ENCODE data around the gene ABCA4.

The ABCA4 gene

DNA sequence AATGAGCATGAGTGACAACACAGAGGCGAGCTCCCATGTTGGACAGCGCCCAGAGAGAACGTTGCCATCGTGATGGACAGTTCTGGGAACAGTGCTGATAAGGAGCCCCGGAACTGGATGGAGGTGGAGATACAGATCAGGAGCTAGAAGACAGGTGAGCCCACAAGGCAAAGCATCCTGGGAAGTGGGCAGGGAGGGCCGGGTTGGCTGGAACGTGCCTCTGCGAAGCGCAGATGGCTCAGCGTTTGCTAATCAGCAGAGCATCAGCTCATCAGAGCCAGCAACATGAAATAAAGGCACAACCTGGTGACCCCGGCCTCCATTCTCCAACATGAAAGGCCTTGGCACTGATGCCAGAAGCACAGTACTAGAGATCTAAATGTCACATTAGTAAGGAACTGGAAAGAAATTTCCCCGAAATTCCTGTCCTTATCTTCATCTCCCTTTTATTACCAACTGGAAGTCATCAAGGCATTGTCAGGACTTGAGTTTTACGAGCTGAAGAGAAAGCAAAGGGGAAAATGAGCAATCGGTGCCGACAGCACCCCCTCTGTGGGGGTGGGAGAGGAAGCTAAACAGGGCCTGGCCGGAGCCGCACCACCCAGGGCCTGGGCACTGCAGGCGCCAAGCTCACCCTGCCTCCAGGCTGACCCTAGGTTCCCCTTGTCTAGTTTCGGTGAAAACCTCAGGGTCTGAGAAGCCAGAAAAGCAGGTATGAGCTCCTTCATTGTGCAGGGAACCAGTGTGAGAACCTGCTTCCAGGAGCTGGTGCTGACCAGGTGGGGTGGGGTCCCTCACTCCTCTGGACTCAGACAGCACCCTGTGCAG lies 19.9 kb downstream of the ABCA4 start:
- Histone ChIP-seq H2AFZ (peak overlapping the region; percentile 43), H3K4me2 (ENCODE audit: low read length) (peak overlapping the region; percentile 45), H3K27ac (peak overlapping the region; percentile 99), H3K9me3 (ENCODE audit: control insufficient read depth, low read length) (no peaks in the 10 kb centered on the region), H3K79me2 (no peaks in the 10 kb centered on the region), H3K36me3 (ENCODE audit: control insufficient read depth, insufficient read depth, low read length) (no peaks in the 10 kb centered on the region), H3K27me3 (ENCODE audit: control insufficient read depth, insufficient read depth, low read length) (no peaks in the 10 kb centered on the region), H3K4me3 (ENCODE audit: low read depth, low read length) (no peak overlapping the region), H3K9ac (no peak overlapping the region), H3K4me1 (peaks cover 54% of the 10 kb centered on the region)
- TF ChIP-seq, protein P1, sequence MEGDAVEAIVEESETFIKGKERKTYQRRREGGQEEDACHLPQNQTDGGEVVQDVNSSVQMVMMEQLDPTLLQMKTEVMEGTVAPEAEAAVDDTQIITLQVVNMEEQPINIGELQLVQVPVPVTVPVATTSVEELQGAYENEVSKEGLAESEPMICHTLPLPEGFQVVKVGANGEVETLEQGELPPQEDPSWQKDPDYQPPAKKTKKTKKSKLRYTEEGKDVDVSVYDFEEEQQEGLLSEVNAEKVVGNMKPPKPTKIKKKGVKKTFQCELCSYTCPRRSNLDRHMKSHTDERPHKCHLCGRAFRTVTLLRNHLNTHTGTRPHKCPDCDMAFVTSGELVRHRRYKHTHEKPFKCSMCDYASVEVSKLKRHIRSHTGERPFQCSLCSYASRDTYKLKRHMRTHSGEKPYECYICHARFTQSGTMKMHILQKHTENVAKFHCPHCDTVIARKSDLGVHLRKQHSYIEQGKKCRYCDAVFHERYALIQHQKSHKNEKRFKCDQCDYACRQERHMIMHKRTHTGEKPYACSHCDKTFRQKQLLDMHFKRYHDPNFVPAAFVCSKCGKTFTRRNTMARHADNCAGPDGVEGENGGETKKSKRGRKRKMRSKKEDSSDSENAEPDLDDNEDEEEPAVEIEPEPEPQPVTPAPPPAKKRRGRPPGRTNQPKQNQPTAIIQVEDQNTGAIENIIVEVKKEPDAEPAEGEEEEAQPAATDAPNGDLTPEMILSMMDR (IDR thresholded peaks at IDR 0.05): no peak

DNA sequence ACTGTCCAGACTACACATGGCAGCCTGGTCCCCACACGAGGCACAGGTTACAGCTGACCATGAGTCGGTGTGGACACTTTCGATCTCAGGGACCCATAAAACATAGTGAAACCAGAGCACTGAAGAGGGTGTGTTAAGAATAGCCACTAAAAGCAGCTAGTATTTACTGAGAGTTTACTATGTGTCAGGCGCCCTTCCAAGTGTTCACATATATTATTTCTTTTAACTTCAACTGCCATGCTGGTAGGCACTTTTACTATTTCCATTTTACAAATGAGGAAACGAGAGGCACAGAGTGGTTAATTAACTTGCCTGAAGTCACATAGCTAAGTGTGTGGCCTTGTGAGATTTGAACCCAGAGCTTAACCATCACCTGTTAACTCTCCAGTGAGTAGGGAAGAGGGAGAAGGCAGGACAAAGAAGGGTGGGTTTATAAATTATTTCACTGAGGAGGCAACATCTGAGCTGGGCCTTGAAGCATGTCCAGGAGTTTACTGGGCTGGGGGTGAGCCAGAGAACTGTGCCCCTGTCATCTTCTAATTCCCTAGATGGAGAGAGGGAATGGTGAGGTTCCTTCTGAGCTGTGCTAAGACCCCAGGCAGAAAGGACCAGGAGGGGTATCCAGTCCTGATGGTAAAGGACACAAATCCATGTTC lies 20.7 kb downstream of the ABCA4 start:
- Histone ChIP-seq H3K9ac (no peak overlapping the region), H3K4me1 (peaks cover 55% of the 10 kb centered on the region), H3K9me3 (ENCODE audit: control insufficient read depth, low read length) (no peaks in the 10 kb centered on the region), H3K4me2 (ENCODE audit: low read length) (peak overlapping the region; percentile 45), H2AFZ (no peak overlapping the region), H3K4me3 (ENCODE audit: low read depth, low read length) (no peak overlapping the region), H3K27ac (peak overlapping the region; percentile 99), H3K36me3 (ENCODE audit: control insufficient read depth, insufficient read depth, low read length) (no peaks in the 10 kb centered on the region), H3K27me3 (ENCODE audit: control insufficient read depth, insufficient read depth, low read length) (no peaks in the 10 kb centered on the region), H3K79me2 (no peaks in the 10 kb centered on the region)
- TF ChIP-seq, protein P1 (IDR thresholded peaks at IDR 0.05): no peak

DNA sequence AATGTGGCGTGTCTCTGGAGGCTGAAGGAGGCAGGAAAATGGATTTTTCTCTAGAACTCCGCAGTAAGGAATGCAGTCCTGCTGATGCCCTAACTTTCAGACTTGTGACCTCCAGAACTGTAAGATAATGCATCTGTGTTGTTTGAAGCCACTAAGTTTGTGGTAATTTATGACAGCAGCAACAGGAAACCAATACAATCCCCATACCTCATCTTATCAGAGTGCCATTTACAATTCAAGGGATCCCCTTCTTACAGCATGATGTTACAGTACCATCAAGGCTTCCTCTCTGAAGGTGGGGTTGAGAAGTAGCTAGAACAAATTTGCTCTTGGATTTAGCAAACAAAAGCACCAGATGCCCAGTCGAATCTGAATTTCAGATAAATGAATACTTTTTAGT lies 21.6 kb downstream of the ABCA4 start:
- H3K9me3 ChIP-seq (ENCODE audit: control insufficient read depth, low read length): no peaks in the 10 kb centered on the region
- H3K9ac ChIP-seq: no peak overlapping the region
- no peaks in the 10 kb centered on the region for H3K36me3 ChIP-seq (ENCODE audit: control insufficient read depth, insufficient read depth, low read length)
- H3K4me3 ChIP-seq (ENCODE audit: low read depth, low read length): no peak overlapping the region
- peak overlapping the region; percentile 20 for H2AFZ ChIP-seq
- H3K27me3 ChIP-seq (ENCODE audit: control insufficient read depth, insufficient read depth, low read length): no peaks in the 10 kb centered on the region
- H3K79me2 ChIP-seq: no peaks in the 10 kb centered on the region
- H3K27ac ChIP-seq: peak overlapping the region; percentile 99
- TF ChIP-seq, protein P1 (IDR thresholded peaks at IDR 0.05): no peak
- H3K4me2 ChIP-seq (ENCODE audit: low read length): no peak overlapping the region
- H3K4me1 ChIP-seq: peaks cover 62% of the 10 kb centered on the region

DNA sequence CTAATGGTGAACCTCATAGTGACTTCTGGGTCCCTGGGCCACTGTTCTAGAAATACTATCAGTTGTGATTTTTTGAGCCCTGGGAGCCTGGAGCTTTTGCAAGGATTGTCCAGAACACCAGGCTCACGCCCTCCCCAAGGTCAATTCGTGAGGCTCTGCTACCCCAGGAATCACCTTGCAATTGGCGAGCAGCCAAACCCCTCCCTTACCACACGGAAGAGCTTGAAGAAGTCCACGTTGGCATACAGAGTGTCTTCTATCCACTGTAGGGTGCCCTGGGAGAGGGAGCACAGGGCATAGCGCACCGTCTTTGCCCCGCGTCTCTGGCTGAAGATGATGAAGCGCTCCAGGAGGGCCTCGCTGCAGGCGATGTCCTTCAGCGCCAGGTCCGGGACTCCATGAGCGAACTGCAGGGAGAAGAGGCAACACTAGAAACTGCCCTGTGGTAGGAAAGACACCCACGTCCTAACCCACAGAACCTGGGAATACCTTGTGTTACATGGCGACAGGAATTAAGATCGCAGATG lies 22.3 kb downstream of the ABCA4 start:
- Histone ChIP-seq H3K4me2 (ENCODE audit: low read length) (no peak overlapping the region), H3K27me3 (ENCODE audit: control insufficient read depth, insufficient read depth, low read length) (no peaks in the 10 kb centered on the region), H3K4me3 (ENCODE audit: low read depth, low read length) (no peak overlapping the region), H3K9ac (no peak overlapping the region), H3K27ac (peak overlapping the region; percentile 99), H3K4me1 (peaks cover 68% of the 10 kb centered on the region), H3K36me3 (ENCODE audit: control insufficient read depth, insufficient read depth, low read length) (no peaks in the 10 kb centered on the region), H3K79me2 (no peaks in the 10 kb centered on the region), H3K9me3 (ENCODE audit: control insufficient read depth, low read length) (no peaks in the 10 kb centered on the region), H2AFZ (no peak overlapping the region)
- TF ChIP-seq, protein P1 (IDR thresholded peaks at IDR 0.05): no peak
